HG03175 (cell line): ENCODE measurements around the gene KIAA0753.

Experiments
- ATAC-seq: cut with Tn5 transposase; IDR thresholded peaks from one replicate; pipeline ENCODE4 v1.9.1; 2021; ENCODE audit warnings: mild to moderate bottlenecking, moderate library complexity; ENCODE audit not compliant: unreplicated experiment

Gene KIAA0753

GRCh38 chr17:6642592-6642991 lies 2.1 kb upstream of the KIAA0753 start:
- ATAC-seq, result no peak

GRCh38 chr17:6641247-6641863 lies 844 bp upstream of the KIAA0753 start:
- peak; percentile 19 for ATAC-seq

- ATAC-seq, result peak; percentile 8
These were observed 650 bp downstream of the KIAA0753 start for GRCh38 chr17:6639586-6640535.

- no peak for ATAC-seq
These were observed 1.4 kb downstream of the KIAA0753 start for GRCh38 chr17:6639014-6639585.

- ATAC-seq, result no peak
These were observed 2.2 kb downstream of the KIAA0753 start for GRCh38 chr17:6638046-6638908.

- ATAC-seq, result no peak
These were observed 3.1 kb downstream of the KIAA0753 start for GRCh38 chr17:6637458-6637840.

- no peak for ATAC-seq
These were observed 3.7 kb downstream of the KIAA0753 start for GRCh38 chr17:6636616-6637457.

GRCh38 chr17:6636105-6636504 lies 4.4 kb downstream of the KIAA0753 start:
- ATAC-seq, result no peak

- ATAC-seq, result no peak
These were observed 7.2 kb downstream of the KIAA0753 start for GRCh38 chr17:6633263-6633662.

GRCh38 chr17:6632530-6632929 lies 8.0 kb downstream of the KIAA0753 start:
- ATAC-seq, result no peak

GRCh38 chr17:6630390-6630789 lies 10.1 kb downstream of the KIAA0753 start:
- no peak for ATAC-seq

- no peak for ATAC-seq
These were observed 13.5 kb downstream of the KIAA0753 start for GRCh38 chr17:6627019-6627418.

- no peak for ATAC-seq
These were observed 13.9 kb downstream of the KIAA0753 start for GRCh38 chr17:6626616-6627015.

- no peak for ATAC-seq
These were observed 16.6 kb downstream of the KIAA0753 start for GRCh38 chr17:6623941-6624340.

GRCh38 chr17:6611231-6611630 lies 29.3 kb downstream of the KIAA0753 start:
- no peak for ATAC-seq

GRCh38 chr17:6610011-6610410 lies 30.5 kb downstream of the KIAA0753 start:
- no peak for ATAC-seq

- ATAC-seq, result no peak
These were observed 32.2 kb downstream of the KIAA0753 start for GRCh38 chr17:6608321-6608720.

GRCh38 chr17:6605142-6605541 lies 35.4 kb downstream of the KIAA0753 start:
- ATAC-seq, result no peak

GRCh38 chr17:6603744-6604325 lies 36.7 kb downstream of the KIAA0753 start:
- no peak for ATAC-seq

- no peak for ATAC-seq
These were observed 38.4 kb downstream of the KIAA0753 start for GRCh38 chr17:6602141-6602540.
